GM18507 (cell line): ENCODE data around the gene GPR31.
A peak's percentile ranks its signal among the peaks of the same experiment; 100 is the strongest.
"Not testable (repeated sequence)": the region's sequence is repeated elsewhere in the genome, so short reads cannot be mapped to it uniquely, and the experiment has no call there.

Experiments
- DNase-seq: peaks from one replicate; pipeline ENCODE4 v3.0.0; 2011; ENCODE audit warnings: low read depth; ENCODE audit not compliant: insufficient read length; ENCODE audit errors: extremely low spot score
- FAIRE-seq: peaks from 2 replicates; lab custom pipeline; 2011; peaks lifted over from hg19 to GRCh38; lab: Jason Lieb, UNC

GPR31 gene

GRCh38 chr6:167157863-167158262 lies at the start of gene GPR31:
Gene GPR31 (minus strand): TSS chr6:167157980. CDS start chr6:167157831, 149 bp downstream.
- DNase-seq (no peak), FAIRE-seq (no peak)

GRCh38 chr6:167207527-167207926 lies 49.7 kb upstream of the GPR31 start:
- DNase-seq (no peak), FAIRE-seq (no peak)

- not testable (repeated sequence) for DNase-seq, FAIRE-seq
These were observed 47.5 kb upstream of the GPR31 start for GRCh38 chr6:167205316-167205715.

- FAIRE-seq, DNase-seq: not testable (repeated sequence)
These were observed 46.2 kb upstream of the GPR31 start for GRCh38 chr6:167204059-167204348.

GRCh38 chr6:167203261-167204058 lies 45.7 kb upstream of the GPR31 start:
- not testable (repeated sequence) for DNase-seq, FAIRE-seq

- not testable (repeated sequence) for FAIRE-seq, DNase-seq
These were observed 44.8 kb upstream of the GPR31 start for GRCh38 chr6:167202613-167203012.

- FAIRE-seq (no peak), DNase-seq (no peak)
These were observed 43.0 kb upstream of the GPR31 start for GRCh38 chr6:167200806-167201205.

- DNase-seq, FAIRE-seq: not testable (repeated sequence)
These were observed 38.3 kb upstream of the GPR31 start for GRCh38 chr6:167195941-167196610.

GRCh38 chr6:167193515-167194125 lies 35.8 kb upstream of the GPR31 start:
- DNase-seq, FAIRE-seq: not testable (repeated sequence)

GRCh38 chr6:167191043-167191583 lies 33.3 kb upstream of the GPR31 start:
- DNase-seq, FAIRE-seq: not testable (repeated sequence)

GRCh38 chr6:167187275-167187674 lies 29.5 kb upstream of the GPR31 start:
- not testable (repeated sequence) for FAIRE-seq, DNase-seq

- DNase-seq, FAIRE-seq: not testable (repeated sequence)
These were observed 27.3 kb upstream of the GPR31 start for GRCh38 chr6:167185101-167185500.

- DNase-seq: not testable (repeated sequence)
These were observed 25.1 kb upstream of the GPR31 start for GRCh38 chr6:167182913-167183314.

GRCh38 chr6:167181351-167181750 lies 23.6 kb upstream of the GPR31 start:
- FAIRE-seq, DNase-seq: not testable (repeated sequence)

More at GRCh38 chr6:167182913-167183314, 25.1 kb upstream of the GPR31 start:
- peak; percentile 97 for FAIRE-seq

- not testable (repeated sequence) for FAIRE-seq, DNase-seq
These were observed 22.3 kb upstream of the GPR31 start for GRCh38 chr6:167180086-167180485.

GRCh38 chr6:167178896-167179655 lies 21.3 kb upstream of the GPR31 start:
- FAIRE-seq, DNase-seq: not testable (repeated sequence)

GRCh38 chr6:167177271-167177670 lies 19.5 kb upstream of the GPR31 start:
- not testable (repeated sequence) for DNase-seq, FAIRE-seq

GRCh38 chr6:167172011-167172410 lies 14.2 kb upstream of the GPR31 start:
- not testable (repeated sequence) for DNase-seq, FAIRE-seq

- FAIRE-seq, DNase-seq: not testable (repeated sequence)
These were observed 13.5 kb upstream of the GPR31 start for GRCh38 chr6:167171300-167171699.
